ENCODE measurements around the gene DENND4C. TPM values are rescaled to one million over a fixed set of nuclear protein-coding genes. Genes with fewer than 3 reads are reported as not detected.

Gene DENND4C
- total RNA-seq, 3 donors from 2014 or later (not counting 1 experiment from before 2014, with no cell fraction given), result 82.6 to 115 (median 100) TPM

GRCh38 chr9:19420877-19421276 is 190.4 kb downstream of the DENND4C start:
- no peaks in the 10 kb centered on the region for H3K36me3 ChIP-seq (ENCODE audit: control insufficient read depth, insufficient read depth, low read length)
- H3K4me3 ChIP-seq (ENCODE audit: low read length), result no peak overlapping the region
- DNase-seq (no peak), ATAC-seq (no peak)
- intact Hi-C loops (cut with micrococcal nuclease), result no loop called here
- WGBS (ENCODE audit: insufficient coverage), result no CpG with 5 or more reads among the region's 1 CpG
- no peaks in the 10 kb centered on the region for H3K4me1 Mint-ChIP-seq
- no peak overlapping the region for H3K27ac Mint-ChIP-seq
- no peak overlapping the region for H3K27ac ChIP-seq (ENCODE audit: low read length)
- TF ChIP-seq, protein P1, sequence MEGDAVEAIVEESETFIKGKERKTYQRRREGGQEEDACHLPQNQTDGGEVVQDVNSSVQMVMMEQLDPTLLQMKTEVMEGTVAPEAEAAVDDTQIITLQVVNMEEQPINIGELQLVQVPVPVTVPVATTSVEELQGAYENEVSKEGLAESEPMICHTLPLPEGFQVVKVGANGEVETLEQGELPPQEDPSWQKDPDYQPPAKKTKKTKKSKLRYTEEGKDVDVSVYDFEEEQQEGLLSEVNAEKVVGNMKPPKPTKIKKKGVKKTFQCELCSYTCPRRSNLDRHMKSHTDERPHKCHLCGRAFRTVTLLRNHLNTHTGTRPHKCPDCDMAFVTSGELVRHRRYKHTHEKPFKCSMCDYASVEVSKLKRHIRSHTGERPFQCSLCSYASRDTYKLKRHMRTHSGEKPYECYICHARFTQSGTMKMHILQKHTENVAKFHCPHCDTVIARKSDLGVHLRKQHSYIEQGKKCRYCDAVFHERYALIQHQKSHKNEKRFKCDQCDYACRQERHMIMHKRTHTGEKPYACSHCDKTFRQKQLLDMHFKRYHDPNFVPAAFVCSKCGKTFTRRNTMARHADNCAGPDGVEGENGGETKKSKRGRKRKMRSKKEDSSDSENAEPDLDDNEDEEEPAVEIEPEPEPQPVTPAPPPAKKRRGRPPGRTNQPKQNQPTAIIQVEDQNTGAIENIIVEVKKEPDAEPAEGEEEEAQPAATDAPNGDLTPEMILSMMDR (IDR thresholded peaks at IDR 0.05), result no peak
- no peaks in the 10 kb centered on the region for H3K27me3 Mint-ChIP-seq (ENCODE audit: low read depth in 2 of 2)
- H3K27me3 ChIP-seq (ENCODE audit: control insufficient read depth, insufficient read depth, low read length), result no peaks in the 10 kb centered on the region
- H3K36me3 Mint-ChIP-seq, result no peaks in the 10 kb centered on the region
- no peaks in the 10 kb centered on the region for H3K4me1 ChIP-seq (ENCODE audit: control insufficient read depth, insufficient read depth, low read length)
- H3K9me3 ChIP-seq (ENCODE audit: control insufficient read depth, insufficient read depth, low read length), result no peaks in the 10 kb centered on the region
- no peak overlapping the region for H3K4me3 Mint-ChIP-seq
- no peaks in the 10 kb centered on the region for H3K9me3 Mint-ChIP-seq

Other genes with a start within 250 kb of the DENND4C start
- gene SAXO1, start 197.5 kb upstream of the DENND4C start, total RNA-seq, result under 1 TPM in 2 of 3 donors, not detected in 1; 0.21 to 0.28 TPM
- gene RRAGA, start 181.3 kb upstream of the DENND4C start, total RNA-seq, result 10 to 100 TPM; 39.0 to 43.9 (median 41.5) TPM
- gene HAUS6, start 127.8 kb upstream of the DENND4C start, total RNA-seq, result 10 to 100 TPM; 14.6 to 18.3 (median 14.9) TPM
- 100 to 1,000 TPM in 2 of 3 donors, 10 to 100 TPM in 1; 87.9 to 103 (median 102) TPM for gene PLIN2, start 103.2 kb upstream of the DENND4C start, total RNA-seq
- gene RPS6, start 149.5 kb downstream of the DENND4C start, total RNA-seq, result 1,000 to 10,000 TPM; 1,207 to 1,412 (median 1,371) TPM
- 1 to 10 TPM in 2 of 3 donors, under 1 TPM in 1; 0.61 to 1.3 (median 1.2) TPM for gene ACER2, start 178.3 kb downstream of the DENND4C start, total RNA-seq